HFFc6 (cell line): Measurements from ENCODE around the gene RPL13. TPM values are rescaled to one million over a fixed set of nuclear protein-coding genes. Genes with fewer than 3 reads are reported as not detected.

Source experiments
- DNase-seq: peaks from one replicate; pipeline ENCODE4 v3.0.0-alpha.2; 2018
- H3K27ac Mint-ChIP-seq: 2 replicates; pipeline ENCODE4 v1.8.0; 2020; ENCODE audit warnings: mild to moderate bottlenecking, mixed read lengths
- H3K27me3 Mint-ChIP-seq: 2 replicates; pipeline ENCODE4 v1.8.0; 2021; ENCODE audit warnings: mild to moderate bottlenecking, moderate library complexity, mixed read lengths; ENCODE audit not compliant: insufficient read depth
- H3K36me3 Mint-ChIP-seq: 2 replicates; pipeline ENCODE4 v1.8.0; 2021; ENCODE audit warnings: low read depth, mixed read lengths
- H3K4me1 Mint-ChIP-seq: 2 replicates; pipeline ENCODE4 v1.8.0; 2020; ENCODE audit warnings: low read depth, mixed read lengths
- H3K4me3 Mint-ChIP-seq: 2 replicates; pipeline ENCODE4 v1.8.0; 2020; ENCODE audit warnings: mild to moderate bottlenecking, moderate library complexity, mixed read lengths
- H3K9me3 Mint-ChIP-seq: 2 replicates; pipeline ENCODE4 v1.8.0; 2020; ENCODE audit warnings: mild to moderate bottlenecking, mixed read lengths
- total RNA-seq, 6 experiments: library from RNA; stranded (reverse); fragmentation: NEBNext Ultra II Directional; extraction: Animal tissue kit (Norgen Biotek cat#: 25700); gene quantifications; 2 replicates in 1 of 6; 3 replicates in 5 of 6; pipeline ENCODE4 v1.2.3, GENCODE V29; 2021
- TF ChIP-seq, protein P1 (sequence below): fragments of 200-600 bp; sonication (generic); IDR thresholded peaks from 2 replicates; pipeline ENCODE4 v1.5.0; 2021; ENCODE audit warnings: antibody characterized with exemption, mild to moderate bottlenecking

Gene RPL13
- total RNA-seq, 6 experiments from 2014 or later = 1,572 to 1,808 (median 1,628) TPM

- Mint-ChIP-seq H3K36me3 (peaks cover 54% of the 10 kb centered on the region), H3K4me3 (no peak overlapping the region), H3K4me1 (peaks cover 6% of the 10 kb centered on the region), H3K27me3 (0 out of 2 replicates have a peak, but pooled peaks cover 1% of the 10 kb centered on the region), H3K9me3 (no peaks in the 10 kb centered on the region), H3K27ac (no peak overlapping the region; the same call in 1 of the 2 replicates)
- no peak for DNase-seq
- TF ChIP-seq, protein P1, sequence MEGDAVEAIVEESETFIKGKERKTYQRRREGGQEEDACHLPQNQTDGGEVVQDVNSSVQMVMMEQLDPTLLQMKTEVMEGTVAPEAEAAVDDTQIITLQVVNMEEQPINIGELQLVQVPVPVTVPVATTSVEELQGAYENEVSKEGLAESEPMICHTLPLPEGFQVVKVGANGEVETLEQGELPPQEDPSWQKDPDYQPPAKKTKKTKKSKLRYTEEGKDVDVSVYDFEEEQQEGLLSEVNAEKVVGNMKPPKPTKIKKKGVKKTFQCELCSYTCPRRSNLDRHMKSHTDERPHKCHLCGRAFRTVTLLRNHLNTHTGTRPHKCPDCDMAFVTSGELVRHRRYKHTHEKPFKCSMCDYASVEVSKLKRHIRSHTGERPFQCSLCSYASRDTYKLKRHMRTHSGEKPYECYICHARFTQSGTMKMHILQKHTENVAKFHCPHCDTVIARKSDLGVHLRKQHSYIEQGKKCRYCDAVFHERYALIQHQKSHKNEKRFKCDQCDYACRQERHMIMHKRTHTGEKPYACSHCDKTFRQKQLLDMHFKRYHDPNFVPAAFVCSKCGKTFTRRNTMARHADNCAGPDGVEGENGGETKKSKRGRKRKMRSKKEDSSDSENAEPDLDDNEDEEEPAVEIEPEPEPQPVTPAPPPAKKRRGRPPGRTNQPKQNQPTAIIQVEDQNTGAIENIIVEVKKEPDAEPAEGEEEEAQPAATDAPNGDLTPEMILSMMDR = no peak
These were observed 22.2 kb upstream of the RPL13 start for GRCh38 chr16:89538286-89538685.

GRCh38 chr16:89540557-89540956 lies 19.9 kb upstream of the RPL13 start:
- no peak overlapping the region for H3K27ac Mint-ChIP-seq
- TF ChIP-seq, protein P1 = no peak
- H3K9me3 Mint-ChIP-seq = no peaks in the 10 kb centered on the region
- DNase-seq = no peak
- peaks cover 31% of the 10 kb centered on the region for H3K36me3 Mint-ChIP-seq
- H3K27me3 Mint-ChIP-seq = 0 out of 2 replicates have a peak, but pooled peaks cover 1% of the 10 kb centered on the region
- no peak overlapping the region for H3K4me3 Mint-ChIP-seq
- H3K4me1 Mint-ChIP-seq = peaks cover 6% of the 10 kb centered on the region

- Mint-ChIP-seq H3K27me3 (0 out of 2 replicates have a peak, but pooled peaks cover 1% of the 10 kb centered on the region), H3K4me1 (peaks cover 6% of the 10 kb centered on the region), H3K4me3 (no peak overlapping the region), H3K27ac (no peak overlapping the region), H3K9me3 (no peaks in the 10 kb centered on the region), H3K36me3 (peaks cover 30% of the 10 kb centered on the region)
- TF ChIP-seq, protein P1 = no peak
- no peak for DNase-seq
These were observed 18.7 kb upstream of the RPL13 start for GRCh38 chr16:89541792-89542191.

- H3K4me1 Mint-ChIP-seq = peaks cover 6% of the 10 kb centered on the region
- TF ChIP-seq, protein P1 = no peak
- H3K4me3 Mint-ChIP-seq = no peak overlapping the region
- no peak overlapping the region for H3K27ac Mint-ChIP-seq
- H3K9me3 Mint-ChIP-seq = no peaks in the 10 kb centered on the region
- H3K27me3 Mint-ChIP-seq = peaks cover 1% of the 10 kb centered on the region; the same call in 1 of the 2 replicates
- no peak for DNase-seq
- peaks cover 37% of the 10 kb centered on the region for H3K36me3 Mint-ChIP-seq
These were observed 16.4 kb upstream of the RPL13 start for GRCh38 chr16:89544113-89544512.

GRCh38 chr16:89544713-89545043 lies 15.8 kb upstream of the RPL13 start:
- TF ChIP-seq, protein P1 = no peak
- Mint-ChIP-seq H3K9me3 (no peaks in the 10 kb centered on the region), H3K4me1 (peaks cover 6% of the 10 kb centered on the region), H3K27me3 (peaks cover 1% of the 10 kb centered on the region; the same call in 1 of the 2 replicates), H3K4me3 (no peak overlapping the region), H3K36me3 (peaks cover 37% of the 10 kb centered on the region), H3K27ac (no peak overlapping the region)
- DNase-seq = no peak
